RWPE1 (cell line): Measurements from ENCODE around the gene SMYD3.
"Not testable (repeated sequence)": the region's sequence is repeated elsewhere in the genome, so short reads cannot be mapped to it uniquely, and the experiment has no call there.

Experiments
- CTCF ChIA-PET: fragments of 350-600 bp; sonication (Branson Sonifier 250); formaldehyde crosslinking; extraction: SDS; loops from one replicate; lab custom pipeline; 2021; lab: Yijun Ruan, JAX
- POLR2A ChIA-PET: fragments of 400-600 bp; formaldehyde crosslinking; extraction: SDS; loops from one replicate; lab custom pipeline; 2020; ENCODE audit warnings: antibody characterized with exemption; ENCODE audit not compliant: low non-redundant PET; lab: Yijun Ruan, JAX
- DNase-seq: peaks from one replicate; pipeline ENCODE4 v3.0.0; 2012; ENCODE audit warnings: low spot score
- H3K27ac ChIP-seq: fragments of 450-650 bp; 2 replicates; pipeline ENCODE4 v1.5.1; 2017
- TF ChIP-seq, protein P1 (sequence below): fragments of 450-650 bp; conservative IDR thresholded peaks from 2 replicates; pipeline ENCODE4 v1.5.1; 2017; ENCODE audit warnings: low read depth, mild to moderate bottlenecking

SMYD3 gene

DNA sequence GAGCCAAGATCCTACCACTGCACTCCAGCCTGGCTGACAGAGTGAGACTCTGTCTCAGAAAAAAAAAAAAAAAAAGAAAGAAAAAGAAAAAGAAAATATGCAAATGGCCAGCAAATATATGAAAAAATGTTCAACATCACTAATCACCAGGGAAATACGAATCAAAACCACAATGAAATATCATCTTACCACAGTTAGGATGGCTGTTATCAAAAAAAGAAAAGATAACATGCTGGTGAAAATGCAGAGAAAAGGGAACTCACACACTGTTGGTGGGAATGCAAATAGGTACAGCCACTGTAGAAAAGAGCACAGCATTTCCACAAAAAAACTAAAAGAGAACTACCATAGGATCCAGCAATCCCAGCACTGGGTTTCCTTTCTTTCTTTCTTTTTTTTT, 477.5 kb downstream of the SMYD3 start:
- DNase-seq, result no peak
- ChIA-PET CTCF (no interaction called here), POLR2A (no interaction called here)
- no peak overlapping the region for H3K27ac ChIP-seq
- TF ChIP-seq, protein P1, sequence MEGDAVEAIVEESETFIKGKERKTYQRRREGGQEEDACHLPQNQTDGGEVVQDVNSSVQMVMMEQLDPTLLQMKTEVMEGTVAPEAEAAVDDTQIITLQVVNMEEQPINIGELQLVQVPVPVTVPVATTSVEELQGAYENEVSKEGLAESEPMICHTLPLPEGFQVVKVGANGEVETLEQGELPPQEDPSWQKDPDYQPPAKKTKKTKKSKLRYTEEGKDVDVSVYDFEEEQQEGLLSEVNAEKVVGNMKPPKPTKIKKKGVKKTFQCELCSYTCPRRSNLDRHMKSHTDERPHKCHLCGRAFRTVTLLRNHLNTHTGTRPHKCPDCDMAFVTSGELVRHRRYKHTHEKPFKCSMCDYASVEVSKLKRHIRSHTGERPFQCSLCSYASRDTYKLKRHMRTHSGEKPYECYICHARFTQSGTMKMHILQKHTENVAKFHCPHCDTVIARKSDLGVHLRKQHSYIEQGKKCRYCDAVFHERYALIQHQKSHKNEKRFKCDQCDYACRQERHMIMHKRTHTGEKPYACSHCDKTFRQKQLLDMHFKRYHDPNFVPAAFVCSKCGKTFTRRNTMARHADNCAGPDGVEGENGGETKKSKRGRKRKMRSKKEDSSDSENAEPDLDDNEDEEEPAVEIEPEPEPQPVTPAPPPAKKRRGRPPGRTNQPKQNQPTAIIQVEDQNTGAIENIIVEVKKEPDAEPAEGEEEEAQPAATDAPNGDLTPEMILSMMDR, result no peak

DNA sequence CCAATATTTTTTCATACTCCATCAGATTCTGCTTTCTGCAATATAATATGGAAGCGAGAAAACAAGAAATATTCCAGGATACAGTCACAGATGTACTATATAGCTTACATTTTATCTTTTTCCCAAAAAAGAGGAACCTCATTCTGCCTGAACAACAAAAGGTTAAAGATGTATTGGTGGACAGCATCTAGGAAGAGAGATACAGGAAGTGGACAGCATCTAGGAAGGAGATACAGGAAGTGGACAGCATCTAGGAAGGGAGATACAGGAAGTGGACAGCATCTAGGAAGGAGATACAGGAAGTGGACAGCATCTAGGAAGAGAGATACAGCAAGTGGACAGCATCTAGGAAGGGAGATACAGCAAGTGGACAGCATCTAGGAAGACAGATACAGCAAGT, 483.0 kb downstream of the SMYD3 start:
- H3K27ac ChIP-seq, POLR2A ChIA-PET, CTCF ChIA-PET, DNase-seq: not testable (repeated sequence)

DNA sequence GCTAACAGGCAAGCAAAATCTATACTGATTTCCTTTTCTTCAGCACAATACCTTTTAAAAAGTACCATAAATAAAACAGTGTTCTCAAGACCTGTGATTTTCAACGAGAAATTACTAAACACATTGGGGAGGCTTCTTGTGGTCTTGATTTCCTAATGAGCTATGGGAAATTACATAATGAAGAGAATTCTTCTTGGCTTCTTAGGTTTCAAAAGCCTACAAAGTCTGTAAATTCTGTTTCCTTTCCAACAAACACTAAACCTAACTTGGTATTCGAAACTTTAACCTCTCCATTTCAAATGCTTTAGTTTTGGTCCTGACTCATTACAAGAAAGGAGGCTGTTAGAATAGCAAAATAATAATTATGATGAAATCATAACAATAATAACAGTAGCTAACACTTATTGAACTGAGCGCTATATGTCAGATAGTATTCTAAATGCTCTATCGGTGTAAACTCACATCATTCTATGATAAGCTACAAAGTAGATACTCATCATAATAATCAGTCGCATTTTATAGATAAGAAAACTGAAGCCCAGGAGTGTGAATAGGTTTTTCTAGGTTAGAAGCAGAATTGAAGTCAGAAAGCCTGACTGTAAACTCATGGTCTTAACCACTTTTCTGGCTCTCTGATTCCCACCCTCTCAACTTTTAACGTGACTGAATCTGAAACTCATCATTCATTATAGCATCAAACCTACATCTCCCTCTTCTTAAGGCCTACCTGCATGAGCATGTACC, 486.7 kb downstream of the SMYD3 start:
- POLR2A ChIA-PET, result no interaction called here
- TF ChIP-seq, protein P1, result no peak
- CTCF ChIA-PET, result interaction anchor here (0.8 kb wide), 1 partner anchor 281 kb away, joined by 4 read pairs; no protein-coding TSS in a partner anchor

DNA sequence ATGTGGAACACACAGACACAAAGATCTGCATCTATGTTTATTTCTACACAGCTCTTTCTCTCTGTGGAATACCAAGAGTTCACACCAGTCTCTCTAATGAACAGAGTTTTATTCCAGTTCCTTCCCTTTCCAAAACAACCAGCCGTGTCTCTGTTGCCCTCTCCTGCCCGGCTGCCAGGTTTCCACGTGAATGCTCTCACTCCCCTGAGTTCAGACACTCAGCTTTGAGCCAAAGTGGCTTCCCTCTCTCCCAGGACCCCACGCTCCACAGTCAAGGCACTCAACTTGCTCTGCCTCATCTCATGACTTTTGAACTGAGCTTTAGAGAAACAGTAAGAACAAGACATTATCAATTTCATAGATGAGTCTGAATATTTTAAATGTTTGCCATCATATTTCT, 488.9 kb downstream of the SMYD3 start:
- TF ChIP-seq, protein P1, result no peak
- ChIA-PET POLR2A (no interaction called here), CTCF (no interaction called here)
- H3K27ac ChIP-seq, result no peak overlapping the region
- no peak for DNase-seq

More for the DNA sequence above, 486.7 kb downstream of the SMYD3 start:
- no peak for DNase-seq
- H3K27ac ChIP-seq, result no peak overlapping the region

DNA sequence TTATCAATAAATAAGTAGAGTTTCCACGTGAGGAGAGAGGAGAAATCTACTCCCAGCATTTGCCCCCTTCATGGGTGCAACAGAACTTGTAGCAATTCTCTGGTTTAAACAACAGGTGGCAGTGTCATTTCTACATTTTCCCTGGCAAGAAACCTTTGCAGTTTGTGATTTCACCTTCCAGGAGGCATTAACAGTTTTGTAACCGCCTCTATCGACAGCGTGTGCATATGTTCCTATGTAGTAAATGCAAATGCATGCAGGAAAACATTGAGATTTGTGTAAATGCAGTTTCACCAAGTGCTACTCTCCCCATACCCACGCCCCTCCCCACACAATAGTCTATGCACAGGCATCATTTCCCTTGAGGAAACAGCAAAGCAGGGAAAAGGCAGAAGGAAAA, 494.7 kb downstream of the SMYD3 start:
- ChIA-PET POLR2A (no interaction called here), CTCF (no interaction called here)
- TF ChIP-seq, protein P1, result no peak
- peak; percentile 11 for DNase-seq
- no peak overlapping the region for H3K27ac ChIP-seq

DNA sequence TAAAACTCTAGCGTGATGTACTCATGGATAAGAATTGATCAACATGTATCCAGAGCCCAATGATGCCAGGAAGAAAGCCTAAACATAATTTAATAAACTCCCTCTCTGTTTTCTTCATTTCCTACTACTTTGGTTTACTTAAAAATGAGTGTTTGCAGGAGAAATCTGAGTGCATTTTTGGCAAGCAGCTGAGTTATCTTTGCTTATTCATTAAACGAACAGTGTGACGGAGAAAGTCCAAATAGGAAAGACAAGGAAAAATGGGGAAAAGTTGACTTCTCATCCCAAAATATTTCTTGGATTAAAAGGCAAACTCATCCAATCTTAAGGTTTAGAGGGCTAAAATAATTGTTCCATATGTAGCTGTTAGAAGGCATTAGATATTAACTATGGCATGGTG, 496.7 kb downstream of the SMYD3 start:
- H3K27ac ChIP-seq, result no peak overlapping the region
- no peak for DNase-seq
- ChIA-PET POLR2A (no interaction called here), CTCF (interaction anchor here (0.8 to 1.1 kb wide), 3 partner anchors 306 to 854 kb away, joined by 4 to 8 read pairs (median 4); no protein-coding TSS in a partner anchor)
- TF ChIP-seq, protein P1, result no peak

- CTCF ChIA-PET, result interaction anchor here (1.0 kb wide), 1 partner anchor 855 kb away, joined by 3 read pairs; no protein-coding TSS in a partner anchor
Observed at GRCh38 chr1:246008363-246008831, 498.7 kb downstream of the SMYD3 start.

More at GRCh38 chr1:246008363-246008831, 498.7 kb downstream of the SMYD3 start:
- TF ChIP-seq, protein P1, result no peak
- POLR2A ChIA-PET, result no interaction called here
- H3K27ac ChIP-seq, result no peak overlapping the region
- no peak for DNase-seq
